Cardiac muscle cell (in vitro differentiated cells and primary cell): ENCODE results near the gene CD300E. TPM values are rescaled to one million over a fixed set of nuclear protein-coding genes. Genes with fewer than 3 reads are reported as not detected.

Experiments
- DNase-seq, 2 donors: peaks; one replicate each; pipeline versions ENCODE4 v3.0.0 to v3.0.0-alpha.2; 2010 to 2017; ENCODE audit warnings: low read depth in 1 of 2, low spot score in 1 of 2
- H3K27ac ChIP-seq: fragments of 200-600 bp; sonication (generic); 2 replicates; pipeline ENCODE4 v1.5.1; 2016
- H3K27me3 ChIP-seq: fragments of 200-600 bp; sonication (generic); 2 replicates; pipeline ENCODE4 v1.6.0; 2016; ENCODE audit warnings: control low read depth
- H3K36me3 ChIP-seq: fragments of 200-600 bp; sonication (generic); 2 replicates; pipeline ENCODE4 v1.5.1; 2016; ENCODE audit warnings: control low read depth
- H3K4me1 ChIP-seq: fragments of 200-600 bp; sonication (generic); 2 replicates; pipeline ENCODE4 v1.8.1; 2017; ENCODE audit warnings: low read depth, mild to moderate bottlenecking, mixed run types
- H3K4me3 ChIP-seq: fragments of 200-600 bp; sonication (generic); 2 replicates; pipeline ENCODE4 v1.5.1; 2016; ENCODE audit warnings: mild to moderate bottlenecking
- H3K9me3 ChIP-seq: fragments of 200-600 bp; sonication (generic); 2 replicates; pipeline ENCODE4 v1.5.1; 2017; ENCODE audit warnings: low read depth, mild to moderate bottlenecking, control low read depth
- polyA plus RNA-seq: library from polyadenylated mRNA; unstranded; fragments of >200 nt; fragmentation: Nextera tagmentation; extraction: Ambion mirVana; gene quantifications from 2 replicates; pipeline ENCODE4 v1.2.1, GENCODE V29; 2016
- total RNA-seq: library from RNA; depleted of rRNA; stranded (reverse); fragments of >200 nt; gene quantifications from 2 replicates; pipeline ENCODE4 v1.2.3, GENCODE V29; 2016
- TF ChIP-seq, protein P1 (sequence below): IDR thresholded peaks from 2 replicates; pipeline ENCODE4 v1.5.1; 2012; ENCODE audit warnings: low read depth, mild to moderate bottlenecking, low read length

Gene CD300E
- total and polyA plus RNA-seq, 2 experiments from 2014 or later: not detected

DNA sequence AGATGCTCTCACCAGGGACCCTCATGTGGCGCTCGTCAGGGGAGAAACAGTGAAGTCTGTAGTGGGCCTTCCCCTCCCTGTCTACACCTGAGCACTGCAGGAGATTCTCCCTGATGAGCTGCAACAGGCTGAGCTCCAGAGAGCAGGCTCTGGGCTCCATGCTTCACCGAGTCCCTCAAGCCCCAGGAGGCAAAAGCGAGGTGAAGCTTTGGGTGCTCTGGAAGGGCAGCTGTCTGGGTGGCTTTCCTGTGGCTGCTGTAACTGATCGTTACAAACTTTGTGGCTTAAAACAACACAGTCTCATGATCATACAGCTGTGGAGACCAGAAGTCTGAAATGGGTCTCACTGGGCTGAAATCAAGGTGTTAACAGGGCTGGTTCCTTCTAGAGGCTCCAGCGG lies 19.3 kb downstream of the CD300E start:
- Histone ChIP-seq H3K4me1 (no peaks in the 10 kb centered on the region), H3K36me3 (no peaks in the 10 kb centered on the region)
- TF ChIP-seq, protein P1, sequence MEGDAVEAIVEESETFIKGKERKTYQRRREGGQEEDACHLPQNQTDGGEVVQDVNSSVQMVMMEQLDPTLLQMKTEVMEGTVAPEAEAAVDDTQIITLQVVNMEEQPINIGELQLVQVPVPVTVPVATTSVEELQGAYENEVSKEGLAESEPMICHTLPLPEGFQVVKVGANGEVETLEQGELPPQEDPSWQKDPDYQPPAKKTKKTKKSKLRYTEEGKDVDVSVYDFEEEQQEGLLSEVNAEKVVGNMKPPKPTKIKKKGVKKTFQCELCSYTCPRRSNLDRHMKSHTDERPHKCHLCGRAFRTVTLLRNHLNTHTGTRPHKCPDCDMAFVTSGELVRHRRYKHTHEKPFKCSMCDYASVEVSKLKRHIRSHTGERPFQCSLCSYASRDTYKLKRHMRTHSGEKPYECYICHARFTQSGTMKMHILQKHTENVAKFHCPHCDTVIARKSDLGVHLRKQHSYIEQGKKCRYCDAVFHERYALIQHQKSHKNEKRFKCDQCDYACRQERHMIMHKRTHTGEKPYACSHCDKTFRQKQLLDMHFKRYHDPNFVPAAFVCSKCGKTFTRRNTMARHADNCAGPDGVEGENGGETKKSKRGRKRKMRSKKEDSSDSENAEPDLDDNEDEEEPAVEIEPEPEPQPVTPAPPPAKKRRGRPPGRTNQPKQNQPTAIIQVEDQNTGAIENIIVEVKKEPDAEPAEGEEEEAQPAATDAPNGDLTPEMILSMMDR: no peak

DNA sequence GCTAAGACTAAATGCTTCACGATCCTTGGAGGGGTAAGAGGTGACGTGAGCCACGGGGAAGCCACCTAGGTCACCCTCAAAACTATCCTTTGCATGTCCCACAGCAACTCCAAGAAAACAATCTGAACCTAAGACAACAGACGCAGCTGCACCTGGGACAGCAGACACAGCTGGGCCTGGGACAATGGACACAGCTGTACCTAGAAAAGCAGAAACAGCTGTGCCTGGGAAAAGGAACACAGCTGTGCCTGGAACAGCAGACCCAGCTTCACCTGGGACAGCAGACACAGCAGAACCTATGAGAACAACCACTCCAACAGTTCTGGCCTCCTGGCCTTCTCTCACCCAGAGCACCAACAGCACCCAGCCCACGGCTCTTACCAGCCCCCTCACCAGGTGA lies 19.8 kb downstream of the CD300E start:
- TF ChIP-seq, protein P1: no peak
- DNase-seq: no peak
- Histone ChIP-seq H3K4me3 (no peak overlapping the region), H3K27ac (no peak overlapping the region), H3K4me1 (no peaks in the 10 kb centered on the region), H3K36me3 (no peaks in the 10 kb centered on the region), H3K9me3 (no peaks in the 10 kb centered on the region), H3K27me3 (no peaks in the 10 kb centered on the region)

More for the DNA sequence above, 19.3 kb downstream of the CD300E start:
- no peaks in the 10 kb centered on the region for H3K27me3 ChIP-seq
- no peak overlapping the region for H3K4me3 ChIP-seq
- DNase-seq: no peak
- no peak overlapping the region for H3K27ac ChIP-seq
- H3K9me3 ChIP-seq: no peaks in the 10 kb centered on the region

DNA sequence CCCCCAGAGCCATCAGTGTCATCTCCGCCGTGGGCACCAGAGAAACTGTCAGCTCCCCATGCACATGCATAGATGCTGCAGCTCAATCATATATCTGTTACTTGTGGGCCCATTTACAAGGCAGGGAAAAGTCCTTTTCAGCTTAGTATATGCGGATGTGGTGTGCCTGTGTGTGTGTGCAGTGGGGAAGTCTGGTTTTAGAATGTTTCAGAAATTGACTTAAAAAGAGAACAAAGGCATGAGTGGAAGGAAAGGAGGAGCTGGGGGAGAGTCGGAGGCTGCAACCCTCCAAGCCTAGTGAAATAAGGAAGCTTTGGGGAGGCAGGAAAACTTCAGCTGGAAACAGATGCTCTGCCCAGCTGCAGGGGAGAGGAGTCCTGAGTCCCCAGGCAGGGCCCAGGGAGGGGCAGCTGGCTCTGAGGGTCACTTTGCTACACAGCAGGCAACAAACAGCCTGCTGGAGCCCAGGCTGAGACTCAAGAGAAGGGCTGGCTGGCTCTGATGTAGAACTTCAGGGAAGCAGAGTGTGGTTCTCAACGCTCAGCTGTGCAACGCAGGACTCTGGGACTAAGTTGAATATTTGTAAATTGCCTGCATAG lies 20.4 kb downstream of the CD300E start:
- no peaks in the 10 kb centered on the region for H3K4me1 ChIP-seq
- H3K27me3 ChIP-seq: no peaks in the 10 kb centered on the region
- no peak overlapping the region for H3K4me3 ChIP-seq
- no peaks in the 10 kb centered on the region for H3K9me3 ChIP-seq
- no peaks in the 10 kb centered on the region for H3K36me3 ChIP-seq
- no peak for DNase-seq
- H3K27ac ChIP-seq: no peak overlapping the region
- TF ChIP-seq, protein P1: no peak

DNA sequence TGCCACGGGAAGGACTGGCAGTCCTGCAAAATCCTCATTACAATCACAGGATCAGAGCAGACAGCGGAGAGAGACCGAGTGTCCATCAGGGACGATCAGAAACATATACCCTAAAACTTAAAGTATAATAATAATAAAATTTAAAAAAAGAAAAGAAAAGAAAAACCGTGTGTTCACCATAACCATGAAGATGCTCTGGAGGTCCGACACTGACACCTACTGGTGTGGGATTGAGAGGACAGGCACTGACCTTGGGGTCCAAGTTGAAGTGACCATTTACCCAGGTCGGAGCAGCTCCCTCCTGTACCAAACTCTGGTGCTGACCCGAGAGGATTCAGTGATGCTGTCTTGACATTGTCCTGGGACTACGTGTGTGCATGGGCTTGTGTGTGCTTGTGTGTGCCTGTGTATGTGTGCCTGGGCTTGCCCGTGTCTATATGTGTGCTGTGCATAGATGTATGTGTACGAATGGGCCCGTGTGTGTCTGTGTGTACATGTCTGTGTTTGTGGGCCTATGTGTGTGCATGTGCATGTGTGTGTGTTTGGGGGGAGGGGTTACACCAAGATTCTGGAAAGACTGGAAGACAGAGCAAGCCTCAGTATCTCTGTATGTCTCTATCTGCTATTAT lies 21.5 kb downstream of the CD300E start:
- TF ChIP-seq, protein P1: peak; percentile 85
- peak; percentile 55 to 70 for DNase-seq
- no peaks in the 10 kb centered on the region for H3K4me1 ChIP-seq
- no peak overlapping the region for H3K27ac ChIP-seq
- H3K36me3 ChIP-seq: no peaks in the 10 kb centered on the region
- no peaks in the 10 kb centered on the region for H3K9me3 ChIP-seq
- H3K27me3 ChIP-seq: no peaks in the 10 kb centered on the region
- H3K4me3 ChIP-seq: no peak overlapping the region

DNA sequence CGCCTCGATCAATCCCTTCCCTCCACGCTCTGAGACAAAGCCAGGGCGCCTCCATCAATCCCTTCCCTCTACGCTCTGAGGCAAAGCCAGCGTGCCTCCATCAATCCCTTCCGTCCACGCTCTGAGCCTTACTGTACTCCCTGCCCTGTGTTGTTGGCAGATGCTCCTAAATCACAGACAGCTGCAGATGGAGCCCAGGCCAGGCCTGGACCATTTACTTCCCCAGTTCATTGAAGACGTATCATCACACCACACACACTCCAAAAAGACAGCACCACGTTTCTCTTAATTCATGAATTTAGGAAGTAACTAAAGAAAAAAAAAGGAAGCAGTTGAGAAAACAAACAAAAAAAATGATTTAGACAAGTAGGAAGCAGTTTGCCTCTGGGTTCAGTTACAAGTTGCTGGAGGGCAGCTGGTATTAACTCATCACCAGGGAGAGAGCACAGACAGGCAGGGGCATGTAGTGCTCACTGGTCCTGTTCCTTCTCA lies 24.0 kb downstream of the CD300E start:
- Histone ChIP-seq H3K4me3 (no peak overlapping the region), H3K36me3 (no peaks in the 10 kb centered on the region), H3K27ac (no peak overlapping the region), H3K9me3 (no peaks in the 10 kb centered on the region), H3K27me3 (no peaks in the 10 kb centered on the region), H3K4me1 (no peaks in the 10 kb centered on the region)
- TF ChIP-seq, protein P1: no peak
- DNase-seq: no peak
